Ishikawa (cell line): ENCODE results near the gene SCAF1.

Experiments used
- EGR1 ChIP-seq: IDR thresholded peaks from 2 replicates; pipeline ENCODE4 v1.6.1; 2012
- EP300 ChIP-seq: IDR thresholded peaks from 2 replicates; pipeline ENCODE4 v1.6.1; 2012; ENCODE audit warnings: borderline replicate concordance
- MAX ChIP-seq: IDR thresholded peaks from 2 replicates; pipeline ENCODE4 v1.6.1; 2012
- NFIC ChIP-seq: IDR thresholded peaks from 2 replicates; pipeline ENCODE4 v1.6.1; 2012
- REST ChIP-seq: IDR thresholded peaks from 2 replicates; pipeline ENCODE4 v1.6.1; 2012; ENCODE audit warnings: low read depth, mild to moderate bottlenecking
- TAF1 ChIP-seq: IDR thresholded peaks from 2 replicates; pipeline ENCODE4 v1.6.1; 2012; ENCODE audit warnings: low read depth, mild to moderate bottlenecking
- TCF12 ChIP-seq: IDR thresholded peaks from 2 replicates; pipeline ENCODE4 v1.6.1; 2012; ENCODE audit warnings: low read depth
- YY1 ChIP-seq: IDR thresholded peaks from 2 replicates; pipeline ENCODE4 v1.6.1; 2012; ENCODE audit warnings: low read depth
- ZBTB7A ChIP-seq: IDR thresholded peaks from 2 replicates; pipeline ENCODE4 v1.6.1; 2012; ENCODE audit warnings: low read depth

DNA sequence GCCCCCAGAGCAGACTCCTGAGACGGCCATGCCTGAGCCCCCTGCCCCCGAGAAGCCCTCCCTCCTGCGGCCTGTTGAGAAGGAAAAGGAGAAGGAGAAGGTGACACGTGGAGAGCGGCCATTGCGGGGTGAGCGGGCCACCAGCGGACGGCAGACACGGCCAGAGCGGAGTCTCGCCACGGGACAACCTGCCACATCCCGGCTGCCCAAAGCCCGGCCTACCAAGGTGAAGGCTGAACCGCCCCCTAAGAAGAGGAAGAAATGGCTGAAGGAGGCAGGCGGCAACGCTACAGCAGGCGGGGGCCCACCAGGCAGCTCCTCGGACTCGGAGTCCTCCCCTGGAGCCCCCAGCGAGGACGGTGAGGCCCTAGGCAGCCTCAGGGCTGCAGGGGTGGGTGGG, 26.1 kb upstream of the SCAF1 start:
- TF ChIP-seq MAX (no peak), TAF1 (no peak), NFIC (no peak), REST (no peak), ZBTB7A (no peak), EP300 (no peak), YY1 (no peak), TCF12 (no peak), EGR1 (no peak)
